Liver (tissue), 3 donors: ENCODE results near the gene EBP.

Experiments
- ATF3 ChIP-seq: IDR thresholded peaks from 2 replicates; pipeline ENCODE4 v1.6.1; 2016; ENCODE audit warnings: antibody characterized with exemption
- CTCF ChIP-seq: fragments of 150-350 bp; IDR thresholded peaks from 2 replicates; pipeline ENCODE4 v1.5.1; 2017; ENCODE audit warnings: improper control_type of control experiment, low read depth, low read length; ENCODE audit not compliant: missing input control
- EGR1 ChIP-seq, 2 donors: IDR thresholded peaks; 2 replicates each; pipeline ENCODE4 v1.6.1; 2016 to 2018; ENCODE audit warnings: antibody characterized with exemption in 2 of 2, low read depth in 2 of 2
- FOXA1 ChIP-seq: IDR thresholded peaks from 2 replicates; pipeline ENCODE4 v1.6.1; 2016; ENCODE audit warnings: antibody characterized with exemption
- GABPA ChIP-seq, 2 donors: IDR thresholded peaks in 1 of 2; conservative IDR thresholded peaks in 1 of 2; 2 replicates each; pipeline ENCODE4 v1.6.1; 2016; ENCODE audit warnings: antibody characterized with exemption in 2 of 2, mild to moderate bottlenecking in 1 of 2, moderate library complexity in 1 of 2
- JUND ChIP-seq, 2 donors: IDR thresholded peaks; 2 replicates each; pipeline ENCODE4 v1.6.1; 2016; ENCODE audit warnings: antibody characterized with exemption in 2 of 2
- MAX ChIP-seq: IDR thresholded peaks from 2 replicates; pipeline ENCODE4 v1.6.1; 2016; ENCODE audit warnings: antibody characterized with exemption
- RAD21 ChIP-seq, 2 donors: IDR thresholded peaks; 2 replicates each; pipeline ENCODE4 v1.6.1; 2016; ENCODE audit warnings: antibody characterized with exemption in 2 of 2, mild to moderate bottlenecking in 2 of 2
- REST ChIP-seq: IDR thresholded peaks from 2 replicates; pipeline ENCODE4 v1.6.1; 2016; ENCODE audit warnings: antibody characterized with exemption, mild to moderate bottlenecking
- RXRA ChIP-seq, 2 donors: IDR thresholded peaks; 2 replicates each; pipeline ENCODE4 v1.6.1; 2017 to 2018; ENCODE audit warnings: antibody characterized with exemption in 2 of 2, mild to moderate bottlenecking in 1 of 2
- TAF1 ChIP-seq: conservative IDR thresholded peaks from 2 replicates; pipeline ENCODE4 v1.6.1; 2016; ENCODE audit warnings: antibody characterized with exemption, mild to moderate bottlenecking
- YY1 ChIP-seq: IDR thresholded peaks from 2 replicates; pipeline ENCODE4 v1.6.1; 2016; ENCODE audit warnings: antibody characterized with exemption, mild to moderate bottlenecking
- ZBTB33 ChIP-seq: IDR thresholded peaks from 2 replicates; pipeline ENCODE4 v1.6.1; 2016; ENCODE audit warnings: antibody characterized with exemption
- donor health status: healthy.
- donor health status: healthy.

- TF ChIP-seq REST, result no peak
- TF ChIP-seq CTCF, result no peak
- TF ChIP-seq YY1, result no peak
- TF ChIP-seq MAX, result no peak
- no peak for TF ChIP-seq RXRA (IDR thresholded peaks at IDR 0.05)
- TF ChIP-seq RAD21 (IDR thresholded peaks at IDR 0.05), result no peak
- TF ChIP-seq TAF1, result no peak
- no peak for TF ChIP-seq ATF3
- no peak for TF ChIP-seq GABPA (IDR thresholded peaks at IDR 0.05 in 1 of 2, conservative IDR thresholded peaks at IDR 0.05 in 1 of 2)
- TF ChIP-seq FOXA1, result no peak
- no peak for TF ChIP-seq ZBTB33
- no peak for TF ChIP-seq JUND (IDR thresholded peaks at IDR 0.05)
- TF ChIP-seq EGR1 (IDR thresholded peaks at IDR 0.05; ENCODE audit: low read depth in 2 of 2), result no peak
These were observed 18.4 kb downstream of the EBP start for GRCh38 chrX:48540028-48540375.
